GM18517 (cell line): ENCODE results near the gene LYAR.
A peak's percentile ranks its signal among the peaks of the same experiment; 100 is the strongest.
"Not testable (repeated sequence)": the region's sequence is repeated elsewhere in the genome, so short reads cannot be mapped to it uniquely, and the experiment has no call there.

Experiments
- ATAC-seq: cut with Tn5 transposase; IDR thresholded peaks from one replicate; pipeline ENCODE4 v1.9.1; 2021; ENCODE audit warnings: mild to moderate bottlenecking, moderate library complexity; ENCODE audit not compliant: unreplicated experiment

Gene LYAR

DNA sequence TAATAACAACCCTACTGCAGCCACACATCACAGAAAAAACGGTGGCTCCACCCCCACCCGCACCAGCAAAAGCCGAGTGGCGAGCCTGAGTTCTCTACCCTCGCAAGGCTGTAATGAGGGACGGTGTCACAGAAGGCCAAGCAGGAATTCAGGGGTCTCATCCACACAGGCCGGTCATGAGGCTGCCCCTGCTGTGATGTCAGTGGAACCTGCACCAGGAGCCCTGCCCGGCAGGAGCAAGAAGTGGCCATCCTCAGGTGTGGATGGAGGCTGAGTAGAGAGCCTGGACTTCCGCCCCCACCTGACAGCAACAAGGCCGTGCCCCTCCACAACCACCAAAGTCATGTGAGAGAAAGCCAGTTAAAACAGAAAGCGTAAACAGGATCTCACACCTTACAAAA is 20.6 kb downstream of the LYAR start:
- ATAC-seq = no peak

GRCh38 chr4:4268776-4269175 is 21.2 kb downstream of the LYAR start:
- no peak for ATAC-seq

GRCh38 chr4:4267981-4268380 is 22.0 kb downstream of the LYAR start:
- no peak for ATAC-seq

DNA sequence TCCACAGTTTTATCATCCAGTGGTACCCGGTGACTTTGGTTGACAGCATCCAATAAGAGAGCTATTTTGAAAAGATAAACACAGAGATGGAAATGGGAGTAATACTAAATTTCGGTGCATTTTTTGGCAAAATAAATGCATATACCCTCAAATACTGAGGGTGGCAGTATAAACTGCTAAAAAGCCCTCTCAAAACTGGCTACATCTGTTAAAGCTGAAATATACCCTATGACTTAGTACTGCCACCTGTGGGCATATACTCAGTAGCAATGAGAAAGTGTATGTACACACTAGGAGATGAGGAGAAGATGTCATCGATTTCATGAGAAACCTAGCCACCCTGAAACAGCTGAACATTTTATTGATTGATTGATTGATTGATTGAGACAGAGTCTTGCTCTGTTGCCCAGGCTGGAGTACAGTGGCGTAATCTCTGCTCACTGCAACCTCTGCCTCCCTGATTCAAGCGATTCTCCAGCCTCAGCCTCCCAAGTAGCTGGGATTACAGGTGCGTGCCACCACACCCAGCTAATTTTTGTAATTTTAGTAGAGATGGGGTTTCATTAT is 29.7 kb downstream of the LYAR start:
- no peak for ATAC-seq

- no peak for ATAC-seq
These were observed 30.4 kb downstream of the LYAR start for GRCh38 chr4:4259484-4260100.

DNA sequence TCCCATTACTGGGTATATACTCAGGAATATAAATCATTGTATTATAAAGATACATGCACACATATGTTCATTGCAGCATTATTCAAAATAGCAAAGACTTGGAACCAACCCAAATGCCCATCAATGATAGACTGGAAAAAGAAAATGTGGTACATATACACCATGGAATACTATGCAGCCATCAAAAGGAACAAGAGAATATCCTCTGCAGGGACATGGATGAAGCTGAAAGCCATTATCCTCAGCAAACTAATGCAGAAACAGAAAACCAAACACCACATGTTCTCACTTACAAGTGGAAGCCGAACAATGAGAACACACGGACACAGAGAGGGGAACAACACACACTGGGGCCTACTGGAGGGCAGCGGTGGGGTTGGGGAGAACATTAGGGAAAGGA is 32.2 kb downstream of the LYAR start:
- ATAC-seq = not testable (repeated sequence)

GRCh38 chr4:4256799-4257198 is 33.2 kb downstream of the LYAR start:
- ATAC-seq = no peak

- ATAC-seq = no peak
These were observed 35.3 kb downstream of the LYAR start for GRCh38 chr4:4254666-4255065.

- ATAC-seq = no peak
These were observed 35.8 kb downstream of the LYAR start for GRCh38 chr4:4254199-4254598.

DNA sequence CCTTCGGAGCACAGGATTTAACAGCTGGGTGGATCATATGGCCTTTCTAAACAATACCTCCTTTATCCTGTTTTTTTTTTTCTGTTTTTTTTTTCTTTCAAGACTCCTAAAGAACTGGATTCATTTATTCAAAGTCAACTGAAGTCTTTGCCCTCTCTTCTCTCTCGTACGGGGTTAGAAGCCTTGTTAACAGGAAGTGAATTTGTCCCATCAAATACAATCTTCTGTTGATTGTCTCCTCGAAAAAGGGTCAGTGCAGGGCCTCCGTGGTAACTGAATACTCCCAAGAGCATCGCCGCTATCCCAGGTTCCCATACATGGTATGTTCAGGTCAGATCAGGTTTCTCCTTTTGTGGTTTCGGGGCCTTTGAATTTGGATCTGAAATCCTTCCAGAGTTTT is 40.1 kb downstream of the LYAR start:
- no peak for ATAC-seq

- ATAC-seq = not testable (repeated sequence)
These were observed 40.6 kb downstream of the LYAR start for GRCh38 chr4:4249342-4249741.

- ATAC-seq = no peak
These were observed 41.1 kb downstream of the LYAR start for GRCh38 chr4:4248885-4249203.

GRCh38 chr4:4248029-4248884 is 41.7 kb downstream of the LYAR start, which contains the start of gene TMEM128:
TMEM128 (minus strand) TSS chr4:4248223; CDS start chr4:4248202, 21 bp downstream.
- ATAC-seq = peak; percentile 92

GRCh38 chr4:4247696-4248028 is 42.3 kb downstream of the LYAR start:
- ATAC-seq = peak; percentile 27

DNA sequence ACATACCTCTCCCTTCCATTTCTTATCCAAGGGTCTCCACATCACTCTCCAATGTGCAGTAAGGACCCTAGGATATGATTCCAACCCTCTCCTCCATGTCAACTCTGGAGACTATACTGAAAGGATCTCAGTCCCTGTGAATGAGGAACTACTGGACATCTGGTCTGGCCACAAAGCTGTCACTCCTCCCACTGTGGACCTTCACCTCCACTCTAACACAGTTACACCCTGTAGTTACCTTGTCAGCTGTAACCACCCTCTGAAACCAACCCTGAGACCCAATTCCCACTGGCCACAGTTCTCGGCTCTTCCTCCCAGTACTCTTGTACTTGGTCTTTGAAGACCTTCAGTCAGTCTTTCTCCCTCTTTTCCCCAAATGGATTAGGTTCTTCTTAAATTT is 44.8 kb downstream of the LYAR start:
- no peak for ATAC-seq

DNA sequence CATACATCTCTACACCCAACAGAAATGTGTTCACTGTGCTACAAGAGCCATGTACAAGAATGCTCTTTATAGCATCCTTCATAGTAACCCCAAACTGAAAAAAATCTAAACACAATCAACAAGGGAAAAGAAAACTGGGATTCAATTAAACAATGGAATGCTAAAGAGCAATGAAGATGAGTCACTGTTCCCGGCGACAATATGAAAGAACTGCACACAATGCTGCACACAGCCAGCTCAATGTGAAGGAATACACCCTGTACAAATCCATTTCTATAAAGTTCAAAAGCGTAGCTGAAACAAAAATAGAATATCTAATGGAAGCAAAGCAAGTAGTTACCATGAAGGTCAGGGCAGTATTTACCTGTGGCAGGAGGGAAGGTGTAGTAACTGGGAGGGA is 50.4 kb downstream of the LYAR start:
- ATAC-seq = not testable (repeated sequence)

GRCh38 chr4:4233610-4234009 is 56.3 kb downstream of the LYAR start:
- no peak for ATAC-seq

DNA sequence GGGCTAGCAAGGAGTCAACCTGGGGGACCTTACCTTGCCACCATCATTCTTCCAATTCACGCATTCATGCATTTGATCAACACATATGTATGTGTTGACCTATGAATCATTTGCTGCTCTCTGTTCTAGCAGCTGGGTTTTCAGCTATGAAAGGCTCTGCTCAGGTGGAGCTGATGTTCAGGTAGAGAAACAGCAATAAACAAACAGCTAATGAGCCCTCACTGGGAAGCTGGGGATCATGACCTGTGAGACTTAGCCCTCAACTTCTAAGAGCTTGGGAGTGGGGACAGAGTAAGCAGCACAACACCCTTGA is 61.6 kb downstream of the LYAR start:
- ATAC-seq = no peak

DNA sequence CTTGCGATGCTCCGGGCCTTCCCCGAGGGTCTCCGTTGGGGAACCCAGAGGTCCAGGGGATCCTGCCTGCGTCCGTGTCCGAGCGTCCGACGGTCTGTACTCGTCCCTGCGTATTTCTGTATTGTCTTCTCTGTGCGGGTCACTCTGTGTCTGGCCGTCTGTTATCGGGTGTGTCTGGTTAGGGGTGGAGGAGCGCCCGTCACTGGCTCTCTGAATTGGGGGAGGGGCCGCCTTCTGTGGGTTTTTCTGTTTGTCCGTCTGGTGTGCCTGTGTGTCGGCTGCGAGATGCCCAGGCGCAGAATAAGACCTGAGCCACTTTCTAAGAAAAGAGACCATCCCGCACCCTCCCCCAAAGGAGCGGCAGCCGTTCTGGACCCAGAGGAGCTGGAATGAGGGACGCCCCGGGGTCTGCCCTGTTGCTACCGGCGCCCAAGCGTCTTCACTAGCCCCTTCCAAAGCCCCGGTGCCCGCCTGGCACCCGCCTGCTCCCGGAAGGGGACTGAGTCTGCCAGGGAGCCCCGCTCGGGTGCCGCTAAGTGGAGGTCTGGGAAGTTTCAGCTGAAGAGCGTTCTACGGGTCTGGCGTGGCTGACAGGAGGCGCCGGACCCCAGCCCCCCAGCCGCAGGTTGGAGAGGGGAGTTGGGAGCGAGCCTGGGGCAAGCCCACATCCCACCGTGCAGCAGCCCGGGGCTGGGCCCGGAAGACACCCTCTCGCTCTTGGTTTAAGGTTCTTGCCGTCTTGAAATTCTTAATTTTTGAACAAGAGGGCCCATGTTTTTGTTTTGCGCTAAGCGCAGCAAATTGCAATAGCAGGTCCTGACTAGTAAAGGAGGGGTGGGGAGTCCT is 62.2 kb downstream of the LYAR start:
- no peak for ATAC-seq

GRCh38 chr4:4226606-4227438 is 63.1 kb downstream of the LYAR start, which contains the start of gene OTOP1:
OTOP1 (minus strand) TSS chr4:4226929; CDS start chr4:4226864, 65 bp downstream.
- no peak for ATAC-seq
